ENCODE data around the gene JAKMIP3. TPM values are rescaled to one million over a fixed set of nuclear protein-coding genes. Genes with fewer than 3 reads are reported as not detected.

Gene JAKMIP3
- total RNA-seq, 1 experiment from 2014 or later = 2.8 TPM

GRCh38 chr10:132114953-132115520 is 49.3 kb downstream of the JAKMIP3 start:
- H3K4me3 ChIP-seq (ENCODE audit: low read depth, low read length, poor library complexity, severe bottlenecking) = no peak overlapping the region
- no peak for DNase-seq (ENCODE audit: low spot score)
- H3K27ac ChIP-seq (ENCODE audit: low read depth, low read length, poor library complexity, severe bottlenecking) = no peak overlapping the region
- H3K36me3 ChIP-seq (ENCODE audit: insufficient read depth, low read length, poor library complexity, severe bottlenecking) = no peaks in the 10 kb centered on the region
- POLR2A ChIA-PET (ENCODE audit: low non-redundant PET) = no interaction called here
- no peaks in the 10 kb centered on the region for H3K27me3 ChIP-seq (replicated peaks; ENCODE audit: insufficient read depth, low read depth, low read length, poor library complexity)
- no peaks in the 10 kb centered on the region for H3K9me3 ChIP-seq (ENCODE audit: low read depth, low read length, poor library complexity, severe bottlenecking)
- no TSS peak for BruUV-seq (replicated peaks)
- CTCF ChIA-PET = no interaction called here
- intact Hi-C loops (cut with micrococcal nuclease; ENCODE audit: unreplicated experiment) = no loop called here
- H3K4me1 ChIP-seq (ENCODE audit: insufficient read depth, low read length, poor library complexity, severe bottlenecking) = no peaks in the 10 kb centered on the region
- TF ChIP-seq, protein P1, sequence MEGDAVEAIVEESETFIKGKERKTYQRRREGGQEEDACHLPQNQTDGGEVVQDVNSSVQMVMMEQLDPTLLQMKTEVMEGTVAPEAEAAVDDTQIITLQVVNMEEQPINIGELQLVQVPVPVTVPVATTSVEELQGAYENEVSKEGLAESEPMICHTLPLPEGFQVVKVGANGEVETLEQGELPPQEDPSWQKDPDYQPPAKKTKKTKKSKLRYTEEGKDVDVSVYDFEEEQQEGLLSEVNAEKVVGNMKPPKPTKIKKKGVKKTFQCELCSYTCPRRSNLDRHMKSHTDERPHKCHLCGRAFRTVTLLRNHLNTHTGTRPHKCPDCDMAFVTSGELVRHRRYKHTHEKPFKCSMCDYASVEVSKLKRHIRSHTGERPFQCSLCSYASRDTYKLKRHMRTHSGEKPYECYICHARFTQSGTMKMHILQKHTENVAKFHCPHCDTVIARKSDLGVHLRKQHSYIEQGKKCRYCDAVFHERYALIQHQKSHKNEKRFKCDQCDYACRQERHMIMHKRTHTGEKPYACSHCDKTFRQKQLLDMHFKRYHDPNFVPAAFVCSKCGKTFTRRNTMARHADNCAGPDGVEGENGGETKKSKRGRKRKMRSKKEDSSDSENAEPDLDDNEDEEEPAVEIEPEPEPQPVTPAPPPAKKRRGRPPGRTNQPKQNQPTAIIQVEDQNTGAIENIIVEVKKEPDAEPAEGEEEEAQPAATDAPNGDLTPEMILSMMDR (conservative IDR thresholded peaks at IDR 0.05; ENCODE audit: low read depth, low read length) = no peak
- no peak for TF ChIP-seq EZH2 (IDR thresholded peaks at IDR 0.05; ENCODE audit: borderline replicate concordance, low read depth, low read length, poor library complexity, severe bottlenecking)

Other genes with a start within 250 kb of the JAKMIP3 start
- 48.4 and 49.1 TPM in 2 replicates for gene PPP2R2D, start 164.9 kb upstream of the JAKMIP3 start, total RNA-seq (2021)
- gene BNIP3, start 84.0 kb upstream of the JAKMIP3 start, total RNA-seq (2021) = 24.9 and 33.2 TPM in 2 replicates
- 13.1 and 18.2 TPM in 2 replicates for gene DPYSL4, start 121.0 kb downstream of the JAKMIP3 start, total RNA-seq (2021)
- gene STK32C, start 242.0 kb downstream of the JAKMIP3 start, total RNA-seq (2021) = 16.5 and 20.0 TPM in 2 replicates

Measured in A673 (cell line).